Trophoblast cell (in vitro differentiated cells and primary cell): ENCODE data around the gene MIGA1.

ENCODE experiments used
- DNase-seq, 2 donors: peaks; one replicate each; pipeline ENCODE4 v3.0.0-alpha.2; 2016
- H2AFZ ChIP-seq: 2 replicates; pipeline ENCODE4 v1.6.1; 2013; ENCODE audit warnings: low read length, moderate library complexity, mild to moderate bottlenecking; ENCODE audit not compliant: insufficient read depth, poor library complexity
- H2AK5ac ChIP-seq: 2 replicates; pipeline ENCODE4 v1.6.1; 2013; ENCODE audit warnings: mild to moderate bottlenecking, low read length
- H2BK120ac ChIP-seq: 2 replicates; pipeline ENCODE4 v1.6.1; 2013; ENCODE audit warnings: low read length, mild to moderate bottlenecking, moderate library complexity; ENCODE audit not compliant: insufficient read depth, poor library complexity
- H2BK12ac ChIP-seq: 2 replicates; pipeline ENCODE4 v1.6.1; 2013; ENCODE audit warnings: mild to moderate bottlenecking, low read length, moderate library complexity
- H2BK5ac ChIP-seq: 2 replicates; pipeline ENCODE4 v1.6.1; 2013; ENCODE audit warnings: low read length, low read depth, moderate library complexity, mild to moderate bottlenecking; ENCODE audit not compliant: poor library complexity
- H3K14ac ChIP-seq: 2 replicates; pipeline ENCODE4 v1.6.1; 2013; ENCODE audit warnings: mild to moderate bottlenecking, low read length
- H3K18ac ChIP-seq: 2 replicates; pipeline ENCODE4 v1.6.1; 2013; ENCODE audit warnings: mild to moderate bottlenecking, low read length
- H3K23ac ChIP-seq: 2 replicates; pipeline ENCODE4 v1.6.1; 2013; ENCODE audit warnings: low read length
- H3K27ac ChIP-seq: 2 replicates; pipeline ENCODE4 v1.5.1; 2013; ENCODE audit warnings: low read depth, mild to moderate bottlenecking, inconsistent platforms, low read length, moderate library complexity
- H3K27me3 ChIP-seq: 2 replicates; pipeline ENCODE4 v1.6.1; 2013; ENCODE audit warnings: inconsistent platforms, mild to moderate bottlenecking, low read length, moderate library complexity; ENCODE audit not compliant: insufficient read depth
- H3K36me3 ChIP-seq, 2 experiments: 1 replicate in 1 of 2; 2 replicates in 1 of 2; pipeline ENCODE4 v1.6.1; 2013; ENCODE audit warnings: low read length in 2 of 2, mild to moderate bottlenecking in 2 of 2, moderate library complexity in 1 of 2; ENCODE audit not compliant: insufficient read depth in 2 of 2, control insufficient read depth in 1 of 2
- H3K4ac ChIP-seq: 2 replicates; pipeline ENCODE4 v1.6.1; 2013; ENCODE audit warnings: low read depth, mild to moderate bottlenecking, low read length, moderate library complexity
- H3K4me1 ChIP-seq, 2 experiments: 1 replicate in 1 of 2; 2 replicates in 1 of 2; pipeline ENCODE4 v1.6.1; 2013; ENCODE audit warnings: low read length in 2 of 2, mild to moderate bottlenecking in 2 of 2, moderate library complexity in 1 of 2; ENCODE audit not compliant: insufficient read depth in 2 of 2, control insufficient read depth in 1 of 2
- H3K4me2 ChIP-seq: 2 replicates; pipeline ENCODE4 v1.6.1; 2013; ENCODE audit warnings: inconsistent platforms, mild to moderate bottlenecking, low read length, moderate library complexity
- H3K4me3 ChIP-seq: 2 replicates; pipeline ENCODE4 v1.5.1; 2013; ENCODE audit warnings: mild to moderate bottlenecking, low read depth, low read length, inconsistent platforms
- H3K79me1 ChIP-seq: one replicate; pipeline ENCODE4 v1.6.1; 2013; ENCODE audit warnings: low read length
- H3K79me2 ChIP-seq: 2 replicates; pipeline ENCODE4 v1.6.1; 2013; ENCODE audit warnings: low read length, mild to moderate bottlenecking; ENCODE audit not compliant: control insufficient read depth, insufficient read depth, poor library complexity
- H3K9ac ChIP-seq: 2 replicates; pipeline ENCODE4 v1.6.1; 2013; ENCODE audit warnings: mild to moderate bottlenecking, low read length
- H3K9me3 ChIP-seq: 2 replicates; pipeline ENCODE4 v1.6.1; 2013; ENCODE audit warnings: low read depth, mild to moderate bottlenecking, control low read depth, inconsistent platforms, low read length; ENCODE audit not compliant: insufficient read depth
- H4K12ac ChIP-seq: 2 replicates; pipeline ENCODE4 v1.6.1; 2013; ENCODE audit warnings: low read depth, mild to moderate bottlenecking, low read length, moderate library complexity
- H4K8ac ChIP-seq: 2 replicates; pipeline ENCODE4 v1.6.1; 2013; ENCODE audit warnings: low read depth, mild to moderate bottlenecking, low read length, moderate library complexity
- H4K91ac ChIP-seq: one replicate; pipeline ENCODE4 v1.6.1; 2013; ENCODE audit warnings: low read depth, mild to moderate bottlenecking, low read length, moderate library complexity
- WGBS: extraction: QIAGEN DNeasy Blood & Tissue Kit; methylation state at CpG from one replicate; pipeline ENCODE4 v1.1.7; 2013; ENCODE audit warnings: missing lambda C conversion rate; ENCODE audit not compliant: insufficient read length, insufficient coverage; ENCODE audit errors: extremely low coverage; 5-methylcytosine and 5-hydroxymethylcytosine counted together

Gene MIGA1

DNA sequence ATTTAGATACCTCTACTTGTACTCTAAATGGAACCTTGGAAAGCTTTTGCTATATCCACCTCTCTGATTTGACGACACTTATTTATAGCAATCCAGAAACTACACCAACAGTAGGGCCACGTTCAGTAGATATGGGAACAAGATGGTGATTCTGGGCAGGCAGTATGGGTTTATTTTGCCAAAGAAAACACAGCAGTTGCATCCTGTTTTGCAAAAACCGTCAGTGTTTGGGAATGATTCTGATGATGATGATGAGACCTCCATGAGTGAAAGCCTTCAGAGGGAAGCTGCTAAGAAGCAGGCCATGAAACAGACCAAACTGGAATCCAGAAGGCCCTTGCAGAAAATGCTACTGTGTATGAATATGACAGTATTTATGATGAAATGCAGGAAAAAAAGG is 67.5 kb downstream of the MIGA1 start:
- Histone ChIP-seq H3K14ac (no peak overlapping the region), H3K23ac (no peak overlapping the region), H3K9me3 (no peaks in the 10 kb centered on the region), H2AFZ (no peak overlapping the region), H2BK12ac (no peak overlapping the region), H3K36me3 (peaks cover 0 to 2% of the 10 kb centered on the region in 2 experiments), H3K4ac (no peak overlapping the region), H4K91ac (no peak overlapping the region), H2AK5ac (no peak overlapping the region), H3K9ac (no peak overlapping the region), H3K18ac (no peak overlapping the region), H2BK5ac (no peak overlapping the region), H2BK120ac (no peak overlapping the region), H4K8ac (no peak overlapping the region), H3K4me2 (no peak overlapping the region), H3K4me1 (no peaks in the 10 kb centered on the region), H3K79me1 (no peaks in the 10 kb centered on the region), H3K27me3 (no peaks in the 10 kb centered on the region), H3K27ac (no peak overlapping the region), H4K12ac (no peak overlapping the region), H3K79me2 (no peaks in the 10 kb centered on the region), H3K4me3 (no peak overlapping the region)
- no peak for DNase-seq
- WGBS: no CpG with 5 or more reads among the region's 3 CpGs

DNA sequence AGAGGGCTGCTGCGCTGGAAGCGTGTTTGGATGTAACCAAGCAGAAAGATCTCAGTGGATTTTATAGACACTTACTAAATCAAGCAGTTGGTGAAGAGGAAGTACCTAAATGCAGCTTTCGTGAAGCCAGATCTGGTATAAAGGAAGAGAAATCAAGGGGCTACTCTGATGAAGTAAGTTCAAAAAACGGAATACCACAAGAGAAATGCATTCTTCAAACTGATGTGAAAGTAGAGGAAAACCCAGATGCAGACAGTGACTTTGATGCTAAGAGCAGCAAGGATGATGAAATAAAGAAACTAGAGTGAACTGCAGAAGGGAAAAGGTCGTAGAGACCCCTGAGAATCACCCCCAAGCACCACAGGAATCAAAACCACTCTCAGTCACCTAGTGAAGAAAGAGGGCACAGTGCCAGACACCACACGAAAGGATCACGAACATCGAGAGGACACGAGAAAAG is 68.2 kb downstream of the MIGA1 start:
- Histone ChIP-seq H3K79me2 (no peaks in the 10 kb centered on the region), H2BK5ac (no peak overlapping the region), H3K9ac (no peak overlapping the region), H2BK120ac (no peak overlapping the region), H3K4me2 (no peak overlapping the region), H2AK5ac (no peak overlapping the region), H3K4me1 (no peaks in the 10 kb centered on the region), H4K91ac (no peak overlapping the region), H4K12ac (no peak overlapping the region), H3K18ac (no peak overlapping the region), H2AFZ (no peak overlapping the region), H3K9me3 (no peaks in the 10 kb centered on the region), H2BK12ac (no peak overlapping the region), H3K27me3 (no peaks in the 10 kb centered on the region), H3K14ac (no peak overlapping the region), H3K79me1 (no peaks in the 10 kb centered on the region), H3K27ac (no peak overlapping the region), H4K8ac (no peak overlapping the region), H3K4ac (no peak overlapping the region), H3K23ac (no peak overlapping the region), H3K4me3 (no peak overlapping the region), H3K36me3 (peaks cover 0 to 3% of the 10 kb centered on the region in 2 experiments)
- DNase-seq: no peak
- no CpG with 5 or more reads among the region's 9 CpGs for WGBS

DNA sequence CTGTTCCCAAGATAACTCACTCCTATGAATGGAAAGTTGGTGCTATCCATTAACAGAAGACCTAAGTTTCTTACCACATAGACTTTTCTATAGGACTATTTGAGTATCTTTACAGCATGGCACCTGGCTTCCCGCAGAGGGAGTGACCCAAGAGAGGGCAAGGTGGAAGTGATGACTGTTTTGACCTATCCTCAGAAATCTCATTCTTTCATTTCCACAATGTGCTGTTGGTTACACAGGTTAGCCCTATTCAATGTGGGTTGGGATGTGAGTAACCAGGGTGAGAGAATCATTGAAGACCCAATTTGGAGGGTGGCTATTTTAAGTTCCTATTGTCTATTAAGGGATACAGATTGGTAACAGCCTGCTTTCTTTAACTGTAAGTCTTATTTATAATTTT is 70.6 kb downstream of the MIGA1 start:
- H3K14ac ChIP-seq: no peak overlapping the region
- no peak for DNase-seq
- no peak overlapping the region for H3K23ac ChIP-seq
- no peak overlapping the region for H2BK12ac ChIP-seq
- no peaks in the 10 kb centered on the region for H3K9me3 ChIP-seq
- H3K4ac ChIP-seq: no peak overlapping the region
- no peaks in the 10 kb centered on the region for H3K79me1 ChIP-seq
- no peak overlapping the region for H2AFZ ChIP-seq
- no CpG with 5 or more reads among the region's 1 CpG for WGBS
- no peak overlapping the region for H4K8ac ChIP-seq
- H2AK5ac ChIP-seq: no peak overlapping the region
- H3K4me2 ChIP-seq: no peak overlapping the region
- H3K4me1 ChIP-seq: no peaks in the 10 kb centered on the region
- H3K4me3 ChIP-seq: no peak overlapping the region
- H3K27ac ChIP-seq: no peak overlapping the region
- no peak overlapping the region for H3K18ac ChIP-seq
- H2BK5ac ChIP-seq: no peak overlapping the region
- H4K91ac ChIP-seq: no peak overlapping the region
- peaks cover 0 to 2% of the 10 kb centered on the region in 2 experiments for H3K36me3 ChIP-seq
- H2BK120ac ChIP-seq: no peak overlapping the region
- H4K12ac ChIP-seq: no peak overlapping the region
- H3K27me3 ChIP-seq: no peaks in the 10 kb centered on the region
- no peak overlapping the region for H3K9ac ChIP-seq
- H3K79me2 ChIP-seq: no peaks in the 10 kb centered on the region

DNA sequence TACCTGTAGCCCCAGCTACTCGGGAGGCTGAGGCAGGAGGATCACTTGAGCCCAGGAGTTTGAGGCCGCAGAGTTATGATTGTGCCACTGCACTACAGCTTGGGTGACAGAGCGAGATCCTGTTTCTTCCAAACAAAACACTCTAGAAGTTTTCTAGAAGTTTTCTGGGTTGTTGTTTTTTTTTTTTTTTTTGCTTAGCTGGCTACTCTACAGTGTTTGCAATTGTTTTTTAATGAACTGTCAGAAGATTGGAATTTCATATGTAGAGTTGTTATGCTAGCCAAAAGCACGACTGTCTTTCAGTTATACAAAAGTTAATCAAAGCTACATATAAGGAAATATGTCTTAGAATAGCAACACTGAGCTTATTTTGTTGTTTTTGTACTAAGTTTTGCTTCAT is 78.1 kb downstream of the MIGA1 start:
- H4K91ac ChIP-seq: no peak overlapping the region
- no peak overlapping the region for H3K23ac ChIP-seq
- H3K27ac ChIP-seq: no peak overlapping the region
- no peak overlapping the region for H3K18ac ChIP-seq
- no peak overlapping the region for H2BK5ac ChIP-seq
- no peak overlapping the region for H4K8ac ChIP-seq
- H3K14ac ChIP-seq: no peak overlapping the region
- no peaks in the 10 kb centered on the region for H3K79me1 ChIP-seq
- DNase-seq: no peak
- no peaks in the 10 kb centered on the region for H3K9me3 ChIP-seq
- peaks cover 0 to 3% of the 10 kb centered on the region in 2 experiments for H3K36me3 ChIP-seq
- no peak overlapping the region for H2AFZ ChIP-seq
- H3K4me2 ChIP-seq: no peak overlapping the region
- no peak overlapping the region for H3K4ac ChIP-seq
- no peak overlapping the region for H3K9ac ChIP-seq
- no peak overlapping the region for H3K4me3 ChIP-seq
- H4K12ac ChIP-seq: no peak overlapping the region
- no peak overlapping the region for H2AK5ac ChIP-seq
- no CpG with 5 or more reads among the region's 4 CpGs for WGBS
- H2BK12ac ChIP-seq: no peak overlapping the region
- H3K27me3 ChIP-seq: no peaks in the 10 kb centered on the region
- H3K79me2 ChIP-seq: no peaks in the 10 kb centered on the region
- no peak overlapping the region for H2BK120ac ChIP-seq
- H3K4me1 ChIP-seq: no peaks in the 10 kb centered on the region
